GM19238 (cell line): Measurements from ENCODE around the gene CCDC187.
"Not testable (repeated sequence)": the region's sequence is repeated elsewhere in the genome, so short reads cannot be mapped to it uniquely, and the experiment has no call there.

Experiments
- DNase-seq: peaks from one replicate; pipeline ENCODE4 v3.0.0; 2011; ENCODE audit warnings: low spot score; ENCODE audit not compliant: insufficient read length

CCDC187 gene

DNA sequence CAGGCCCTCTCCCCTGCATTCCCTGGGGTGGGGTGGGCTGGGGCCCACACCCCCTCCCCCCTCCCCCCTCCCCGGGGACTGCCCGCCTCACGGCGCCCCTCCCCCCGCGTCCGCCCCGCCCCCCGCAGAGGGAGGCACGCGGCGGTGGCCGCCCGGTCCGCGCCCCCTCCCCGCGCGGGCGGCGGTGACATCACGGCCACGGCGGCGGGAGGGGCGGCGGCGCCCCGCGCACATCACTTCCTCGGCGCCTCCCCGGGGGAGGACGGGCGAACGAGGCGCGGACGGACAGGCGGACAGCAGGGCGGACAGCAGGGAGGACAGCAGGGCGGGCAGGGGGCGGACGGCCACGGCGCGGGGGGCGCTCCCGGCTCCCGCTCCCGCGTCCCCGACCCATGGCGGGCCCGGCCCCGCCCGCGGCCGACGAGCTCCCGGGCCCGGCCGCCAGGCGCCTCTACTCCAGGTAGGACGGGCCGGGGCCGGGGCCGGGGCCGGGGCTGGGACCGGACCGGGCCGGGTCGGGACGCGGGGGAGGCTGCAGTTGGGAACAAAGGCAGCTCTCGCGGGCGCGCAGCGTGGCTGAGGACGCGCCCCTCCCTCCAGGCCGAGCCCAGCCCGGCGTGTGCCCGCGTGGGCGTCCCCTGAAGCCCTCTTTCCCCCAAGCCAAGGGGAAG lies 23.5 kb upstream of the CCDC187 start, which contains the start of gene GPSM1:
Gene GPSM1 (plus strand): TSS at position 236 of the 671 bp plus-strand sequence. CDS start 157 bp downstream, at position 393.
- no peak for DNase-seq

GRCh38 chr9:136326761-136327303 lies 22.9 kb upstream of the CCDC187 start:
- no peak for DNase-seq

DNA sequence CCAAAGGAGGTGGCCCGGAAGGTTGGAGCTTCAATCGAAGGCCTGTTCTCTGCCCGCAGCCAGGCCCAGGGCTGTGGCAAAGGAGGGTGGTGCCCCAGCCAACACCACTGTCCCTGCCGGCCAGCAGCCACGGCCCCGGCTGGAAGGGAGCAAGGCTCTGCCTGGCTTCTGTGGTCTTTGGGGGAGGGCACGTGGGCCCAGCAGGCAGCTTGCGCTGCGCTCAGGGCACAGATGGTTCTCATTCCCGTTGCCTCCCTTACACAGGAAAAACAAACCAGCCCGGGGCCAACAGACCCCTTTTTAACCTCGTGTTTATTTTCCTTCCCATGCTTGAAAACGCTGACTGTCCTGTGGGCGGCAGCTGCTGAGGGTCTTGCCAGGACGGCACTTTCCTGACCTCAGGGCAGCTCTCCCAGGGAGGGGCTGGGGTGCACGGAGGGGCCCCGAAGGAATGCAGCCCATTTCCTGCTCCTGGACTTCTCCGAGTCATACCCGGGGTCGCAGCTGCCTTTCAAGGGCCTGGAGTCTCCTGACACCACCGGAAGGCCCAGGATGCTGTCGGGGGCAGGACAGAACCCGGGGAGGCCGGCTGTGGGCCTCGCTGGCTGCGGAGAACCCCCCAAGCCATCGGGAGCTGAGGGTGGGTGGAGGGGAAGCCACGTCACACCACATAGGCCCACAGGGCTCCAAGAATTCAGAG lies 22.3 kb upstream of the CCDC187 start:
- no peak for DNase-seq

DNA sequence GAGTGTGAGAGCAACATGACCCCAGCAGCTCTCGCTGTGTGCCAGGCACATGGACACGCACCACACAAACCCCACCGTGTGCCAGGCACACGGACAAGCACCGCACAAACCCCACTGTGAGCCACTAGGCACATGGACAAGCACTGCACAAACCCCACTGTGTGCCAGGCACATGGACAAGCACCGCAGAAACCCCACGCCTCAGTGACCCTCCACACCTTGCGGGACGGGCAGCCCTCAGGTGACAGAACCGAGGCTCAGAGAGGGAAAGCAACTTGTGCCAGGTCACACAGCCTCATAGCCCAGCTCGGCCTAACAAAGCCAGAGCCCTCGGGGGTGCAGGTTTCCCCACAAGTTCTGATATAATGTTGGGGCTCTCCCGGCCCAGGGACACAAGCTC lies 21.5 kb upstream of the CCDC187 start:
- DNase-seq, result no peak

DNA sequence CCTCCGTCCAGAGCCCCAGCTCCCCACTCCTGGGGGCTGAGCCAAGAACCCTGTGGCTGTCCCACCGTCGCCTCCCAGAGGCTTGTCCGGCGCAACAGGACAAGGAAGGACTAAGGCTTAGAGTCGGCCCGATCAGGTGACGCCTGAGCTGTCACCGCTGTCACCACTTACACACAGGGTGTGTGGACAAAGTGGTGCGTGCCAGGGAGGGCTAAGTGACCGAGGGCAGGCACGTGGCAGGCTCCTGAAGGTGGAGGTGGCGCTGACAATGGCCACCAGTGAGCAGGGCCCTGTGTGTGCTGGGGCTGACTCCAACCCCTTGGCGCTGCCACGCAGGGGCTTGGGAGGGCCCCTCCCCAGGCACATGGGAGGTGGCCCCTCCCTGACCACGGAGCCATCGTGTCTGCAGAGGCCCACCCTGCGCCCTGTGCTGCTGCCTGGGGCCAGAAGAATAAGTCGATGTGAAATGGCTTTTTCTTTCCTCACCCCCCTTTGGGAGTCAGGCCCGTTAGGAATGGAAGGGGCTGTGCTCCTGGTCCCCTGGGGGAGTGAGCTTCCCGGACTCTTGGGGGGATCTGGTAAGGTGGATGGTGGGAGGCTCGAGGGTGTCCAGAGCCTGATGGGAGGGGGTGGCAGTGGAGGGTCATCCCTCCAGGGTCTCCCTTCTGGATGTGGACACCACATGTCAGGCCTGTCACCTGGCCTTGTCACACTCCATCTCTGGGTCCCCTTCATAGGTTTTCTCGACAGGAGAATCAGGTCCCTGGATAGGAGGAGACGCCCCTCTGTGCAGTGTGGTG lies 20.8 kb upstream of the CCDC187 start:
- DNase-seq, result no peak

DNA sequence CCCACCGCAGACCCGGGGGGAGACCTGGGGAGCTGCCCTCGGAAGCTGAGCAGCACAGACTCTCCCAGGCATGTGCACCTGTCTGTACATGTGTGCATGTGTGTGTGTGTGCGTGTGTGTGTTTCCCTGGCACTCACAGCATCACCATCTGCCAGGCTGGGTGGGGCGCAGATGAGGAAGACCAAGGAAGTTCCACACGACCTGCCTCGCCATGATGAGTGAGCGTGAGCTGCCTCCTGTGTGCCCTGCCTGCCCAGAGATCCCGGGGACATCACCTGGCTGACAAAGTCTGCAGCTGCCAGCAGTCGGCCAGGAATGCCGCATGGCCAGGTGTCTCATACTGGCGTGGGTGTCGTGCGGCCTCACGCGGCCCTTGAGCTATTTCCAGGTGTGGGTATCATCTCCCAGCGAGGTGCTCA lies 19.5 kb upstream of the CCDC187 start:
- no peak for DNase-seq

- DNase-seq, result no peak
Observed at GRCh38 chr9:136322756-136323330, 18.9 kb upstream of the CCDC187 start.

DNA sequence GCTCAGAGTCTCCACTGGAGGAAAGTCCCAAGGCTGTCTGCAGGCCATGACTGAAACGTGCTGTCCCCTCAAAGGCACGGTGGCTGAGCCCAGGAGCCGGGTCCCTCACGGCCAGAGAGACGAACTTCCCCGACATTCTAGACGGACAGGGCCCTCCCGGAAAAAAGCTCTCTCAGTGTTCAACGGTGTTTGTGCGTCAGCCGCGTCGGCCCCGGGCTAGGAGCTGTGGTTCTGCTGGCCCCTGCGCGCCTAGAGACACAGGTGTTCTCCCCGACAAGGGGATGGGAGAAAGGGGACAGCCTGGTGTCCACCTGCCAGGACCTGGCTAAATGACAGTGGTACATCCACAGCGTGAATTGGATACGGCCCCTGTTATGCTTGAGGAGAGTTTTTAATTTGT lies 17.7 kb upstream of the CCDC187 start:
- DNase-seq, result no peak

GRCh38 chr9:136320972-136321371 lies 17.1 kb upstream of the CCDC187 start:
- DNase-seq, result not testable (repeated sequence)

DNA sequence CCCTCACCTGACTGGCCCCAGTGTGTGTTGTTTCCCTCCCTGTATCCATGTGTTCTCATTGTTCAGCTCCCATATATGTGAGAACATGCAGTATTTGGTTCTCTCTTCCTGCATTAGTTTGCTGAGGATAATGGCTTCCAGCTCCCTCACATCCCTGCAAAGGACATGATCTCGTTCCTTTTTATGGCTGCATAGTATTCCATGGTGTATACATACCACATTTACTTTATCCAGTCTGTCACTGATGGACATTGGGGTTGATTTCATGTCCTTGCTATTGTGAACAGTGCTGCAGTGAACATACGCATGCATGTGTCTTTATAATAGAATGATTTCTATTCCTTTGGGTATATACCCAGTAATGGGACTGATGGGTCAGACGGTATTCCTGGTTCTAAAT lies 16.1 kb upstream of the CCDC187 start:
- DNase-seq, result not testable (repeated sequence)

GRCh38 chr9:136319244-136319643 lies 15.3 kb upstream of the CCDC187 start:
- DNase-seq, result not testable (repeated sequence)

DNA sequence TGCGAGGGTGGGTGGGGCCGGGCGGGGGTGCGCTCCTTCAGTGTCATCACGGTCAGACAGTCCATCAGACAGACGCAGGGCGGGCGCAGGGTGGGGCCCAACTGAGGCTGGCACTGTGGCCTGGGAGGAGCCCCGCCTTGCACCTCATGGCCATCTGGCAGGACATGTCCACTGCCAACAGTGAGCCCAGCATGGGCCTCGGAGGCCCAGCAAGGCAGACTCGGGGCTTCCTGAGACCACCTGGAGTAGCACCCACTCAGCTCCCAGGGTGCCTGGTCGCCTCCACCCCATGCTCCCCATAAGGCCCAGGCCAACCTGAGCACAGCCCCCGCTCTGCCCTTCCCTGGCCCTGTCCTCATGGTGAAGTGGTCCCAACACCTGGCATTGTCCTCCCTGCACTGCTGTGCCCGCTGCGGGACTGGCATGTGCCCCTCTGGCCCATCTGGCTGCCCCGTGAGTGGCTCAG lies 14.9 kb upstream of the CCDC187 start:
- no peak for DNase-seq

- no peak for DNase-seq
Observed at GRCh38 chr9:136318111-136318775, 14.3 kb upstream of the CCDC187 start.

GRCh38 chr9:136317695-136318094 lies 13.8 kb upstream of the CCDC187 start:
- DNase-seq, result no peak

DNA sequence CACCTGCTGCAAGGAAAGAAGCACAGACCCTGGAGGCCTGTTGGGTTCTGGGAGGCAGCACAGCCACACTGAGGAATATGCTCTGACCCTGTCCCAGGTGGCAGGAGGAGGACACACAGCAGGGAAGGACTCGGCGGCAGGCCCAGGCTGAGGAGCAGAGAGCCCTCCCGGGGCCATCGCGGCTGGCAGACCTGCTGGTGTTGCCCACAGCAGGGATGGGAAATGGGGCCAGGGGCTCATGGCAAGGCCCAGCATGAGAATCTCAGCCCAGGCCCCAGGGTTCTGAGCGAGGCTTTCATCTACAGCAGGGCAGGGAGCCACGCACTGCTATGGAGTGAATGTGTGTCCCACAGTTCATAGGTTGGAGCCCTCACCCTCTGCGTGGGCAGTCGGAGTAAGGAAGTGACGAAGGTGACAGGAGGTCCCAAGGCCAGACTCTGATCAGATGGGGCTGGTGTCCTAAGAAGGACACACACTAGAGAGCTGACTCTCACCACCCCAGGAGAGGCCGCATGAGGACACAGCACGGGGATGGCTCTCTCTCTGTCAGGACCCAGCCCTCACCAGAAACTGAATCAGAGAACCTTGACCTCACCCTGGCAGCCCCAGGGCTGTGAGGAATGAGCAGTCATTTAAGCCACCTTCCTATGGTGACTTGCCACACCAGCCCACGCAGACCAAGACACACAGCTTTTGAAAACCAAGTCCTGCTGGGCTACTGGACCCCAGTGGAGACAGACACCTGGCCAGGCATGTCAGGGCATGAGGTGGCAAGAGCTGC lies 13.2 kb upstream of the CCDC187 start:
- no peak for DNase-seq

DNA sequence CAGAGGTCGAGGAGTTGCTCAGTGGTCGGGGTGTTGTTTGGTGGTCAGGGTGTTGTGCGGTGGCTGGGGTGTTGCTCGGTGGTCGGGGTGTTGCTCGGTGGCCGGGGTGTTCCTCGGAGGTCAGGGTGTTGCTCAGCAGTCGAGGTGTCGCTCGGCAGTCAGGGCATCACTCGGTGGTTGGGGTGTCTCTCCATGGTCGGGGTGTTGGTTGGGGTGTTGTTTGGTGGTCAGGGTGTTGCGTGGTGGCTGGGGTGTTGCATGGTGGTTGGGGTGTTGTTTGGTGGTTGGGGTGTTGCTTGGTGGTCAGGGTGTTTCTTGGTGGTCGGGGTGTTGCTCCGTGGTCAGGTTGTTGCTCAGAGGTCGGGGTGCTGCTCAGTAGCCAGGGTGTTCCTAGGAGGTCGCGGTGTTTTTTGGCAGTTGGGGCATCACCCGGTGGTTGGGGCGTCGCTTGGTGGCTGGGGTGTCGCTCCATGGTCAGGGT lies 12.4 kb upstream of the CCDC187 start:
- DNase-seq, result no peak

DNA sequence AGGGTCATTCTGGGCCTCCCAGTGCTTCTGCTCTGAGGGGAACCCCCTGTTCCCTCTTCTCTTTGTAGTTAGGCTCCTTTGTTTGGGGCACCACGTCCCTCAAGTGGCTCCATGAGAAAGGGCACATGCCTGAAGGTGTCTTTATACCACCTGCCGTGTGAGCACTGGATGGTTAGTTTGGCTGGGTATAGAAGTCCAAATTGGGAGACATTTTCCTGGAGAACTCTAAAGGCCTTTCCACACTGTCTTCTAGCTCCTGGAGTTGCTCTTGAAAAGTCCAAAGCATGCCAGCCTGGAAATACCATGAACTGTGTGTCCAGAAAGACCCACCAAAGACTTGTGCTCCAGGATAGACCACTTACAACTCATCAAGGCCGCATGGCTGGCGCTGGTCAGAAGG lies 11.1 kb upstream of the CCDC187 start:
- no peak for DNase-seq

DNA sequence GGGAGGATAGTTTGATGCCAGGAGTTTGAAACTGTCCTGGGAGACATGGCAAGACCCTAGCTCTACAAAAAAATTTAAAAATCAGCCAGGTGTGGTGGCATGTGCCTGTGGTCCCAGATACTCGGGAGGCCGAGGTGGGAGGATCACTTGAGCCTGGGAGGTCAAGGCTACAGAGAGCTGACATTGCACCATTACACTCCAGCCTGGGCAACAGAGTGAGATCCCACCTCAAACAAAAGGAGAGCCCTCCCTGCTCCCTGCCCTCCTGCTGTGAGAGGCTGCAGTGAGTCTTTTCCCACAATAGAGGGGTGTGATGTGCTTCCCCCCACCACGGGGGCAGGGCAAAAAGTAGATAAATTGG lies 10.1 kb upstream of the CCDC187 start:
- DNase-seq, result no peak

GRCh38 chr9:136313111-136314055 lies 9.5 kb upstream of the CCDC187 start:
- DNase-seq, result no peak
